ENCODE measurements around the gene DISC1. TPM values are rescaled to one million over a fixed set of nuclear protein-coding genes. Genes with fewer than 3 reads are reported as not detected.
"Not testable (repeated sequence)": the region's sequence is repeated elsewhere in the genome, so short reads cannot be mapped to it uniquely, and the experiment has no call there.

DISC1 gene
- total RNA-seq, 6 experiments from 2014 or later = 1.8 to 3.3 (median 2.4) TPM

- WGBS (ENCODE audit: insufficient coverage, low coverage, low lambda C conversion rate, missing lambda C conversion rate) = 52% methylated on average over 9 of the region's 9 CpGs
Observed at GRCh38 chr1:231778009-231778719, 151.6 kb downstream of the DISC1 start.

GRCh38 chr1:231779081-231779480 lies 152.5 kb downstream of the DISC1 start:
- no peaks in the 10 kb centered on the region for H3K9me3 ChIP-seq
- H3K36me3 ChIP-seq = no peaks in the 10 kb centered on the region
- no peak overlapping the region for H3K27ac ChIP-seq
- intact Hi-C loops (cut with DNase I) = no loop called here
- 88% methylated on average over 3 of the region's 3 CpGs for WGBS (ENCODE audit: insufficient coverage, low coverage, low lambda C conversion rate, missing lambda C conversion rate)
- DNase-seq (no peak), ATAC-seq (no peak)
- no peak overlapping the region for H3K4me3 ChIP-seq
- no peaks in the 10 kb centered on the region for H3K27me3 ChIP-seq
- TF ChIP-seq POLR2A (IDR thresholded peaks at IDR 0.05) (no peak), CTCF (IDR thresholded peaks at IDR 0.05) (no peak)
- H3K4me1 ChIP-seq = no peaks in the 10 kb centered on the region

More at GRCh38 chr1:231778009-231778719, 151.6 kb downstream of the DISC1 start:
- ATAC-seq (peak; percentile 48 to 65 (median 54)), DNase-seq (no peak)
- Histone ChIP-seq H3K4me3 (no peak overlapping the region), H3K27me3 (no peaks in the 10 kb centered on the region), H3K36me3 (no peaks in the 10 kb centered on the region), H3K4me1 (no peaks in the 10 kb centered on the region), H3K9me3 (no peaks in the 10 kb centered on the region), H3K27ac (peak overlapping the region in 1 of 3 donors; percentile 38)
- TF ChIP-seq POLR2A (IDR thresholded peaks at IDR 0.05) (no peak), CTCF (IDR thresholded peaks at IDR 0.05) (no peak)
- intact Hi-C loops (cut with DNase I) = no loop called here

- TF ChIP-seq CTCF (IDR thresholded peaks at IDR 0.05) = no peak
- no peak for TF ChIP-seq POLR2A (IDR thresholded peaks at IDR 0.05)
- ATAC-seq (peak; percentile 42 to 70 (median 56)), DNase-seq (no peak)
- Histone ChIP-seq H3K27me3 (no peaks in the 10 kb centered on the region), H3K4me3 (no peak overlapping the region), H3K36me3 (no peaks in the 10 kb centered on the region), H3K4me1 (no peaks in the 10 kb centered on the region), H3K27ac (no peak overlapping the region), H3K9me3 (no peaks in the 10 kb centered on the region)
- WGBS (ENCODE audit: insufficient coverage, low coverage, low lambda C conversion rate, missing lambda C conversion rate) = 48% methylated on average over 2 of the region's 2 CpGs
- intact Hi-C loops (cut with DNase I) = no loop called here
Observed at GRCh38 chr1:231781892-231782291, 155.3 kb downstream of the DISC1 start.

- WGBS (ENCODE audit: insufficient coverage, low coverage, low lambda C conversion rate, missing lambda C conversion rate) = 76% methylated on average over 2 of the region's 2 CpGs
- H3K27ac ChIP-seq; DNase-seq; H3K4me3 ChIP-seq; H3K36me3 ChIP-seq; intact Hi-C loops (cut with DNase I); H3K9me3 ChIP-seq; ATAC-seq; H3K4me1 ChIP-seq; H3K27me3 ChIP-seq: not testable (repeated sequence)
Observed at GRCh38 chr1:231785073-231785472, 158.5 kb downstream of the DISC1 start.

GRCh38 chr1:231786126-231786525 lies 159.5 kb downstream of the DISC1 start:
- ATAC-seq (no peak), DNase-seq (no peak)
- H3K9me3 ChIP-seq = no peaks in the 10 kb centered on the region
- H3K4me3 ChIP-seq = no peak overlapping the region
- no peak overlapping the region for H3K27ac ChIP-seq
- intact Hi-C loops (cut with DNase I) = no loop called here
- H3K36me3 ChIP-seq = no peaks in the 10 kb centered on the region
- H3K4me1 ChIP-seq = no peaks in the 10 kb centered on the region
- TF ChIP-seq CTCF (IDR thresholded peaks at IDR 0.05) (no peak), POLR2A (IDR thresholded peaks at IDR 0.05) (no peak)
- H3K27me3 ChIP-seq = no peaks in the 10 kb centered on the region
- WGBS (ENCODE audit: insufficient coverage, low coverage, low lambda C conversion rate, missing lambda C conversion rate) = 65% methylated on average over 1 of the region's 1 CpG
